Neural progenitor cell (in vitro differentiated cells): ENCODE measurements around the gene AQP7.
"Not testable (repeated sequence)": the region's sequence is repeated elsewhere in the genome, so short reads cannot be mapped to it uniquely, and the experiment has no call there.

Experiments
- CTCF ChIP-seq: fragments of 200-600 bp; sonication (generic); IDR thresholded peaks from 2 replicates; pipeline ENCODE4 v1.5.1; 2017; ENCODE audit warnings: antibody characterized with exemption, mild to moderate bottlenecking
- EZH2 ChIP-seq: fragments of 200-600 bp; sonication (generic); IDR thresholded peaks from 2 replicates; pipeline ENCODE4 v1.6.1; 2017; ENCODE audit warnings: antibody characterized with exemption, mild to moderate bottlenecking, moderate library complexity
- EZH2phosphoT487 ChIP-seq: fragments of 200-600 bp; sonication (generic); IDR thresholded peaks from 2 replicates; pipeline ENCODE4 v1.6.1; 2017; ENCODE audit warnings: antibody characterized with exemption

GRCh38 chr9:33385536-33385935 is 16.8 kb downstream of the AQP7 start:
- TF ChIP-seq CTCF, EZH2, EZH2phosphoT487: not testable (repeated sequence)
